ENCODE data around the gene DNAJB13. TPM values are rescaled to one million over a fixed set of nuclear protein-coding genes. Genes with fewer than 3 reads are reported as not detected.
"Not testable (repeated sequence)": the region's sequence is repeated elsewhere in the genome, so short reads cannot be mapped to it uniquely, and the experiment has no call there.

The DNAJB13 gene
- total RNA-seq: 0.29 and 0.64 TPM in 2 replicates

- H3K36me3 Mint-ChIP-seq (ENCODE audit: low read depth): no peaks in the 10 kb centered on the region
- intact Hi-C loops (cut with micrococcal nuclease): no loop called here
- H3K27ac Mint-ChIP-seq: no peak within 1 kb of the TSS
- H3K9me3 Mint-ChIP-seq: no peaks in the 10 kb centered on the region
- DNase-seq (ENCODE audit: low spot score): no peak
- no peaks in the 10 kb centered on the region for H3K27me3 Mint-ChIP-seq (ENCODE audit: insufficient read depth)
- H3K4me1 Mint-ChIP-seq (ENCODE audit: low read depth): no peaks in the 10 kb centered on the region
- no peak within 1 kb of the TSS for H3K4me3 Mint-ChIP-seq
Observed at GRCh38 chr11:73950869-73951710, at the start of gene DNAJB13. Gene DNAJB13 (plus strand): TSS chr11:73951026. CDS start chr11:73951070, 44 bp downstream.

GRCh38 chr11:73902303-73902702 is 48.5 kb upstream of the DNAJB13 start:
- Mint-ChIP-seq H3K36me3 (ENCODE audit: low read depth) (peaks cover 12% of the 10 kb centered on the region), H3K4me1 (ENCODE audit: low read depth) (no peaks in the 10 kb centered on the region), H3K27me3 (ENCODE audit: insufficient read depth) (no peaks in the 10 kb centered on the region), H3K4me3 (no peak overlapping the region), H3K9me3 (no peaks in the 10 kb centered on the region), H3K27ac (no peak overlapping the region)
- intact Hi-C loops (cut with micrococcal nuclease): no loop called here
- DNase-seq (ENCODE audit: low spot score): no peak

GRCh38 chr11:73907191-73907590 is 43.6 kb upstream of the DNAJB13 start:
- peaks cover 8% of the 10 kb centered on the region for H3K36me3 Mint-ChIP-seq (ENCODE audit: low read depth)
- H3K4me1 Mint-ChIP-seq (ENCODE audit: low read depth): no peaks in the 10 kb centered on the region
- H3K27me3 Mint-ChIP-seq (ENCODE audit: insufficient read depth): no peaks in the 10 kb centered on the region
- H3K4me3 Mint-ChIP-seq: no peak overlapping the region
- DNase-seq (ENCODE audit: low spot score): no peak
- intact Hi-C loops (cut with micrococcal nuclease): no loop called here
- H3K9me3 Mint-ChIP-seq: no peaks in the 10 kb centered on the region
- no peak overlapping the region for H3K27ac Mint-ChIP-seq

- DNase-seq (ENCODE audit: low spot score): no peak
- no peak overlapping the region for H3K27ac Mint-ChIP-seq
- no peaks in the 10 kb centered on the region for H3K4me1 Mint-ChIP-seq (ENCODE audit: low read depth)
- H3K4me3 Mint-ChIP-seq: no peak overlapping the region
- peaks cover 23% of the 10 kb centered on the region for H3K36me3 Mint-ChIP-seq (ENCODE audit: low read depth)
- no peaks in the 10 kb centered on the region for H3K9me3 Mint-ChIP-seq
- intact Hi-C loops (cut with micrococcal nuclease): no loop called here
- no peaks in the 10 kb centered on the region for H3K27me3 Mint-ChIP-seq (ENCODE audit: insufficient read depth)
Observed at GRCh38 chr11:73912026-73912425, 38.8 kb upstream of the DNAJB13 start.

- no peaks in the 10 kb centered on the region for H3K27me3 Mint-ChIP-seq (ENCODE audit: insufficient read depth)
- peaks cover 26% of the 10 kb centered on the region for H3K36me3 Mint-ChIP-seq (ENCODE audit: low read depth)
- no peak for DNase-seq (ENCODE audit: low spot score)
- intact Hi-C loops (cut with micrococcal nuclease): no loop called here
- no peak overlapping the region for H3K27ac Mint-ChIP-seq
- no peak overlapping the region for H3K4me3 Mint-ChIP-seq
- no peaks in the 10 kb centered on the region for H3K9me3 Mint-ChIP-seq
- no peaks in the 10 kb centered on the region for H3K4me1 Mint-ChIP-seq (ENCODE audit: low read depth)
Observed at GRCh38 chr11:73913472-73913871, 37.4 kb upstream of the DNAJB13 start.

GRCh38 chr11:73914284-73914683 is 36.5 kb upstream of the DNAJB13 start:
- Mint-ChIP-seq H3K4me1 (ENCODE audit: low read depth) (no peaks in the 10 kb centered on the region), H3K27ac (no peak overlapping the region), H3K36me3 (ENCODE audit: low read depth) (peaks cover 30% of the 10 kb centered on the region), H3K4me3 (no peak overlapping the region), H3K27me3 (ENCODE audit: insufficient read depth) (no peaks in the 10 kb centered on the region), H3K9me3 (no peaks in the 10 kb centered on the region)
- intact Hi-C loops (cut with micrococcal nuclease): no loop called here
- DNase-seq (ENCODE audit: low spot score): no peak

- Mint-ChIP-seq H3K4me3 (no peak overlapping the region), H3K27me3 (ENCODE audit: insufficient read depth) (no peaks in the 10 kb centered on the region), H3K4me1 (ENCODE audit: low read depth) (no peaks in the 10 kb centered on the region), H3K27ac (no peak overlapping the region), H3K9me3 (no peaks in the 10 kb centered on the region), H3K36me3 (ENCODE audit: low read depth) (peaks cover 31% of the 10 kb centered on the region)
- DNase-seq (ENCODE audit: low spot score): no peak
- intact Hi-C loops (cut with micrococcal nuclease): no loop called here
Observed at GRCh38 chr11:73916435-73916834, 34.4 kb upstream of the DNAJB13 start.

- Mint-ChIP-seq H3K9me3 (no peaks in the 10 kb centered on the region), H3K4me3 (no peak overlapping the region), H3K27ac (no peak overlapping the region), H3K4me1 (ENCODE audit: low read depth) (no peaks in the 10 kb centered on the region), H3K36me3 (ENCODE audit: low read depth) (peaks cover 23% of the 10 kb centered on the region), H3K27me3 (ENCODE audit: insufficient read depth) (no peaks in the 10 kb centered on the region)
- intact Hi-C loops (cut with micrococcal nuclease): no loop called here
- no peak for DNase-seq (ENCODE audit: low spot score)
Observed at GRCh38 chr11:73921180-73921579, 29.6 kb upstream of the DNAJB13 start.

GRCh38 chr11:73929388-73929787 is 21.4 kb upstream of the DNAJB13 start:
- H3K4me1 Mint-ChIP-seq (ENCODE audit: low read depth): no peaks in the 10 kb centered on the region
- H3K9me3 Mint-ChIP-seq: no peaks in the 10 kb centered on the region
- H3K27ac Mint-ChIP-seq: no peak overlapping the region
- peaks cover 13% of the 10 kb centered on the region for H3K36me3 Mint-ChIP-seq (ENCODE audit: low read depth)
- intact Hi-C loops (cut with micrococcal nuclease): no loop called here
- H3K27me3 Mint-ChIP-seq (ENCODE audit: insufficient read depth): no peaks in the 10 kb centered on the region
- DNase-seq (ENCODE audit: low spot score): no peak
- no peak overlapping the region for H3K4me3 Mint-ChIP-seq

GRCh38 chr11:73931039-73931645 is 19.7 kb upstream of the DNAJB13 start:
- Mint-ChIP-seq H3K4me3 (no peak overlapping the region), H3K27ac (no peak overlapping the region), H3K27me3 (ENCODE audit: insufficient read depth) (no peaks in the 10 kb centered on the region), H3K36me3 (ENCODE audit: low read depth) (peaks cover 11% of the 10 kb centered on the region), H3K4me1 (ENCODE audit: low read depth) (no peaks in the 10 kb centered on the region), H3K9me3 (no peaks in the 10 kb centered on the region)
- no peak for DNase-seq (ENCODE audit: low spot score)
- intact Hi-C loops (cut with micrococcal nuclease): loop anchor here (1.0 kb wide), 1 partner anchor 306 kb away; no protein-coding TSS in a partner anchor

GRCh38 chr11:73931951-73932350 is 18.9 kb upstream of the DNAJB13 start:
- H3K4me1 Mint-ChIP-seq (ENCODE audit: low read depth): no peaks in the 10 kb centered on the region
- no peaks in the 10 kb centered on the region for H3K9me3 Mint-ChIP-seq
- no peak overlapping the region for H3K27ac Mint-ChIP-seq
- intact Hi-C loops (cut with micrococcal nuclease): loop anchor here (1.0 kb wide), 1 partner anchor 307 kb away; no protein-coding TSS in a partner anchor
- H3K4me3 Mint-ChIP-seq: no peak overlapping the region
- no peaks in the 10 kb centered on the region for H3K27me3 Mint-ChIP-seq (ENCODE audit: insufficient read depth)
- H3K36me3 Mint-ChIP-seq (ENCODE audit: low read depth): peaks cover 9% of the 10 kb centered on the region
- no peak for DNase-seq (ENCODE audit: low spot score)

GRCh38 chr11:73932781-73933180 is 18.0 kb upstream of the DNAJB13 start:
- Mint-ChIP-seq H3K9me3 (no peaks in the 10 kb centered on the region), H3K36me3 (ENCODE audit: low read depth) (peaks cover 6% of the 10 kb centered on the region), H3K27ac (no peak overlapping the region), H3K27me3 (ENCODE audit: insufficient read depth) (no peaks in the 10 kb centered on the region), H3K4me3 (no peak overlapping the region), H3K4me1 (ENCODE audit: low read depth) (no peaks in the 10 kb centered on the region)
- no peak for DNase-seq (ENCODE audit: low spot score)
- intact Hi-C loops (cut with micrococcal nuclease): no loop called here

- H3K27ac Mint-ChIP-seq; H3K36me3 Mint-ChIP-seq (ENCODE audit: low read depth); H3K27me3 Mint-ChIP-seq (ENCODE audit: insufficient read depth); intact Hi-C loops (cut with micrococcal nuclease); H3K4me1 Mint-ChIP-seq (ENCODE audit: low read depth); H3K4me3 Mint-ChIP-seq; DNase-seq (ENCODE audit: low spot score); H3K9me3 Mint-ChIP-seq: not testable (repeated sequence)
Observed at GRCh38 chr11:73936047-73936446, 14.8 kb upstream of the DNAJB13 start.
